GM21619 (cell line): ENCODE measurements around the gene SSPN.

Experiments used
- ATAC-seq: cut with Tn5 transposase; IDR thresholded peaks from one replicate; pipeline ENCODE4 v1.9.1; 2021; ENCODE audit not compliant: unreplicated experiment

SSPN gene

GRCh38 chr12:26195250-26195640 is at the start of gene SSPN:
Gene SSPN, plus strand, starts transcription at chr12:26195573. Its CDS starts 100 bp downstream, at chr12:26195673.
- ATAC-seq = no peak

- no peak for ATAC-seq
Observed at GRCh38 chr12:26148291-26148690, 47.1 kb upstream of the SSPN start.

- no peak for ATAC-seq
Observed at GRCh38 chr12:26149968-26150500, 45.3 kb upstream of the SSPN start.

GRCh38 chr12:26150736-26151450 is 44.5 kb upstream of the SSPN start:
- ATAC-seq = no peak

- ATAC-seq = no peak
Observed at GRCh38 chr12:26152507-26153102, 42.8 kb upstream of the SSPN start.

GRCh38 chr12:26153421-26154154 is 41.8 kb upstream of the SSPN start:
- ATAC-seq = no peak

- ATAC-seq = peak; percentile 87
Observed at GRCh38 chr12:26156201-26156871, 39.0 kb upstream of the SSPN start.

GRCh38 chr12:26157001-26157400 is 38.4 kb upstream of the SSPN start:
- peak; percentile 6 for ATAC-seq

- ATAC-seq = no peak
Observed at GRCh38 chr12:26158078-26158764, 37.2 kb upstream of the SSPN start.

- ATAC-seq = no peak
Observed at GRCh38 chr12:26162174-26162573, 33.2 kb upstream of the SSPN start.

- ATAC-seq = peak; percentile 76
Observed at GRCh38 chr12:26162905-26163304, 32.5 kb upstream of the SSPN start.

GRCh38 chr12:26164118-26164517 is 31.3 kb upstream of the SSPN start:
- no peak for ATAC-seq

GRCh38 chr12:26172013-26172412 is 23.4 kb upstream of the SSPN start:
- ATAC-seq = no peak

GRCh38 chr12:26172539-26172938 is 22.8 kb upstream of the SSPN start:
- ATAC-seq = no peak

GRCh38 chr12:26172946-26173552 is 22.3 kb upstream of the SSPN start:
- no peak for ATAC-seq

GRCh38 chr12:26176725-26177124 is 18.6 kb upstream of the SSPN start:
- no peak for ATAC-seq

GRCh38 chr12:26177283-26177682 is 18.1 kb upstream of the SSPN start:
- ATAC-seq = no peak

- ATAC-seq = no peak
Observed at GRCh38 chr12:26179826-26180225, 15.5 kb upstream of the SSPN start.

- ATAC-seq = no peak
Observed at GRCh38 chr12:26182377-26182776, 13.0 kb upstream of the SSPN start.
